HG03432 (cell line): ENCODE data around the gene SH2D6.
"Not testable (repeated sequence)": the region's sequence is repeated elsewhere in the genome, so short reads cannot be mapped to it uniquely, and the experiment has no call there.

Experiments
- ATAC-seq: cut with Tn5 transposase; IDR thresholded peaks from one replicate; pipeline ENCODE4 v1.9.1; 2021; ENCODE audit warnings: mild to moderate bottlenecking, moderate library complexity; ENCODE audit not compliant: unreplicated experiment

The SH2D6 gene

DNA sequence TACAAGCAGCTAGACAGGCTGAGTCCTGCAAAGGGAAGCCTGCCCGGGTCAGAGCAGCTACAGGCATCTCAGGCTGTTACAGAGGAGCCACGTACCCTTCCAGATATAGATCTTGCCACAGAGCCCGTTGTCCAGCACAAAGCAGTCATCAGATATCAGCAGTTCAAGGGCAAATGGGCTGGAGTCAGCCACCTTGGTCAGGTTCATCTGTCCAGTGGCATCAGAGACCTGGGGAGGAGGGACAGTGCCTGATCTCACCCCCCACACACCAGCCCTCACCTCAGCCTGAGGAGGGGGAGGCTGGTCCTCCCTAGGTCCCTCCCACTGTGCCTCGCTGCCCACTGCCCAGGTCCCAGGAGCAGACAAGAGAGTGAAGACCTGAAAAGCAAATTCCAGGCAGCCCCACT lies 20.6 kb upstream of the SH2D6 start:
- no peak for ATAC-seq

DNA sequence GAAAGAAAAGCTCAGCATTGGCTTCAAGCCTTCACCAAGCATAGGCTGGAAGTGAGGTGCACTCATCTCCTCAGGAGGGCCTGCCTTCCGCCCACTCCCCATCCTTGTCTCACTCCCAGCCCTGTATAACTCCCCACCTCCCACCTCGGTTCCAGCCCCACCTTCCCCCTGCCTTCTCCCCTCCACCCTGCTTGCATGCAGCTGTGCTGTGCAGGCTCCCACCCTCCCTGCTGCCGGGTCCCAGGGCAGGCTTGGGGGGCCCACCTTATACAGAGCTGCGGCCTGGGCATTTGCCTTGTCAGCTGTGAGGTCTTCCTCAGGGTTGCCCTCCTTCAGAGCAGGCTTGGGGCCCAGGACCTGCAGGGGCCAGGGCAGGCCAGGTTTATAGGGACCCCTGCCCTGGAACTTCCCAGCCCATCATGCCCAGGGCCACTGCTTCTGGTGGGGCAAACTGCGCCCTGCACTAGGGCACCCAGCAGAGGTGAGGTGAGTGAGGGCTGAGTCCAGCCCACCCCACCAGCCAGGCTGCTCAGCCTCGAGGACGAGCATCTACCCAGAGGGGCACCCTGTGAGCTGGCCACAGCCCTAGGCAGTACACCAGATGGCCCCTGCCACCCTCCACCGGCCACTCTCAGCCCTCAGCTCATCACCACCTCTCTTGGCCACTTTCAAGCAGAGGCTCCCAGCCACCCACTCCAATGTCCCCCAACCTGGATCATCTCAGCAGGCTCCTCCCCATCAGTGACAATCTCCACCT lies 19.9 kb upstream of the SH2D6 start:
- ATAC-seq, result no peak

DNA sequence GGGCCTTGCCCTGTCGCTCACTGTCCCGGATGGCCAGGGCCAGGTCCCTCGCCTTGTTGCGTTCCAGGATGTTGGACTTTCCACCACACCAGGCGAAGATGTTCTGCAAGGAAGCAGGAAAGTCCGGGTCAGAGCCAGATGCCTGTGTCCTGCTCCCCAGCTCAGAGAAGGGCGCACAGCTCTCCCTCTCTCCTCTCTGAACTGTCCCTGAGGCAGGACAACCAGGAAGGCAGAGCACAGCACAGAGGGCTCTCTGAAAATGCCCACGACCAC lies 19.4 kb upstream of the SH2D6 start:
- ATAC-seq, result no peak

DNA sequence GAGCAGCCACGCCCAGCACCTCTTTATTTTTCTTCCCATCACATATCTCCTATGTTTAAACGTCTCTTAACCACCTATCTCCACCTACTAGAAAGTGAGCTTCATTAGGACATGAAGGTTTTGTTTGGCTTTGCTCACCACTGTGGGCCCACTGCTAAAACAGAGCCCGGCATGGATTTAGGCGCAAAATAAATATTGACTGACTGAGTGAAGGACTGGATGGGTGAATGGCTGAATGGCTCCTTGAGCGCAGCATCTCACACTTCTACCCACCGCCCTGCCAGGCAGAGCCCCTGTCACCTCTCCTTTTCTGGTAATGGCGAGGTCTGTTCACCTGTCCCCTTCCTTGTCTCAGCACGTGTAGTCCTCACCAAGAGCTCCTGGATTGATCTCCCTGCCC lies 18.5 kb upstream of the SH2D6 start:
- no peak for ATAC-seq

DNA sequence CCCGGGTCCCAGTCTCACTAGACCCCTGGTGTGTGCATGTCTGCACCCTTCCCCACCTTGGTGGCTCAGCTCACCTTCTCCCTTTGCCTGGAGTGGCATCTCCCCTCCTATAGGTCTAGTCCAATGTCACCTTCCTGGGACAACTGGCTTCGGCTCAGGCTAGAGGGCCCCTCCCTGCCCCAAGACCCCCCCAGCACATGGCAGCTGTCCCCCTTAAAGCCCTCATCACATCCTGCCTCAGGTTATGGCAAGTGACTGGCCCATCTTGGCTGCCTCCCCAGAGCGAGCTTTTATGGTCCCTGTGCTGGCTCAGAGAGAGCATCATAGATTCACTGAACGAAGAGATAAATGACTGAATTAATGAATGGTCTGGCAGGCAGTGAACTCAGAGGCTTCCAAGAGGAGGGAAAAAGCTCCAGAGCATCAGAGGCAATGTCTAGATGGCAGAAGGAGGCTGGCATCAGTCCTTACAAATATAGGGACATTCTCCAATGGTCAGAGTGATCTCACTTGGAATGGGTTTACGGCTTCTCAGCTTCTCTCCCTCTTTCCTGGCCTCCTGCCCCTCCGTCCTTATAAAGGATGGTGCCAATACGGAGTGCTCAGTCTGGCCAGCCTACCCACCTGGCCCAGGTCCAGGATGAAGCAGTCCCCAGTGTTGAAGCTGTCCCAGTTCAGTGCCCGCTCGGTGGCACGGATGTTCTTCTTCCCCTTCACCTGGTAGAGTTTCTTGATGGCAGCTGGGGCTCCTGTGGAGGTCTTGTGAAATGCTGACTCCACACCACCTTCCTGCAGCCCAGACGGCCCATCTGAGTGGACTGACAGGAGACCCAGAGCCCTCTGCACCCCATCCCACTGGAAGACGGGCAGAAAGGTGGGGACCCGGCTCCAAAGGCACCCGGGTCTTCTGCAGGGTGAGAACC lies 17.7 kb upstream of the SH2D6 start:
- ATAC-seq, result no peak

DNA sequence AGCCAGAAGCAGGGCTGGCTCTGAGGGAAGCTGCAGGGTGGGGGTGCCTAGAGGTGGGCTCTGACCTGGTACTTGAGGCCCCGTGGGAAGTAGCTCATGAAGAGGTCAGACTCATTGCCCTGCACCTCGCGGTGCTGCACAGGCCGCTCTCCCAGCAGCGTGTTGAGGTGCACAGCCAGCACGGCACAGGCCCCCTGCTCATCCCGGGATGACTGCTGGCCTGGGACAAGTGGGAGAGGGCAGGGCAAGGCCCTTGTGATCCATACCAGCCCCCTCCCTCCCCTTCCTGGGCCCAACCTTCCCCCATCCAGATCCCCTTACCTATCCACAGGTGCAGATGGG lies 17.1 kb upstream of the SH2D6 start:
- ATAC-seq, result no peak

DNA sequence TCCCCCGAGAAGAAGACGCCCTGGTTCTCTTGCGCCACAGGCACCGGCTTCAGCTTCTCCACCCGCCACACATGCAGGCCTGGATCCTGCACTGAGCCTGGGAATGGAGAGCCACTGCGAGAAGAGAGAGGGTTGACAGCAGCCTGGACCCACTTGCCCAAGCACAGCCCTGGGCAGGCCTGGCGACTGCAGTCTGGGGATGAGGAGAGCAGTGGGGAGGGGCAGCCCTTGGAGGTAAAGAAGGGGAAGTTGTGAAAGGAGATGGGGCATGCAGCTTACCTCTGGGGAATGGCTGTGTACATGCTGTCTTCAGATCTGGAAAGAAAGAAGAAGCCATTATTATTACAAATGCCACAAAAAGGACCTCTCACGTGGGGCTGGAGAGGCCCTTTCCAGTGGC lies 16.7 kb upstream of the SH2D6 start:
- no peak for ATAC-seq

DNA sequence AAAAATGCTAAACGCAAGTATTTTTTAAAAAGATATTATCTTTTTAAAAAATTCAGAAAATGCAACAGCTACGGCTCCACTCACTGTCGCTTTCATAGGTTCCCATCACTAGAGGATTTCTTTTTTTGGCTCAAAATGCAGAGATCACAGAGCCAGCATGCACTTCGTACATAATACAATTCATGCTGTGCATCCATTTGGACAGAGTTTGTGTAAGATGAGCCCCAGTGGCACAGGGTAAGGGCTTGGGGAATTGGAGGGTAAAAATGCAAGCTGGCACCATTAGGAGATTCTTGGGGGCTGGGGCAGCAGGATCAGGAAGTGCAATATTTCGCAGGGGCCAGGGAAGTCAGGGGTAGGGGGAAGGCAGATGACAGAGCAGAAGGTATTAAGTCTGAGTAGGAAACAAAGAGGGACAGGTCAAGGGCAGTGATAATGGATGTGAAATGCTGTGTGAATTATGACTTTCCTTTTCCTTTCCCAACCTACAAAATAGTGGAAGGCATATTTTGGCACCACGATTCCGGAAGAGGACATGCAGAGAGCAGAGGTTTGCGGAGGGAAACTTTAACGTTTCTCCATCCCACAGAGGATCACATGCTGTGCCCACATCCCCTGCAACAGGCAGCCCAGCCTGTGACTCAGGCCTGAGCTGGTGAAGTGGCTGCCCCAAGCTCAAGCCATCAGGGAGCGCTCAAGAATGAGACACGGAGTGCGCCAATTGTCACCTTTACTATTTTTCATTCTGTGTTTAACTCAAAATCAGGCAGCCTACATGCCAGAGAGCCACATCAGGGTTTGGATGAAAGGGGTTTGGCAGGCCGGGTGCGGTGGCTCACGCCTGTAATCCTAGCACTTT lies 13.1 kb upstream of the SH2D6 start:
- peak; percentile 43 for ATAC-seq

DNA sequence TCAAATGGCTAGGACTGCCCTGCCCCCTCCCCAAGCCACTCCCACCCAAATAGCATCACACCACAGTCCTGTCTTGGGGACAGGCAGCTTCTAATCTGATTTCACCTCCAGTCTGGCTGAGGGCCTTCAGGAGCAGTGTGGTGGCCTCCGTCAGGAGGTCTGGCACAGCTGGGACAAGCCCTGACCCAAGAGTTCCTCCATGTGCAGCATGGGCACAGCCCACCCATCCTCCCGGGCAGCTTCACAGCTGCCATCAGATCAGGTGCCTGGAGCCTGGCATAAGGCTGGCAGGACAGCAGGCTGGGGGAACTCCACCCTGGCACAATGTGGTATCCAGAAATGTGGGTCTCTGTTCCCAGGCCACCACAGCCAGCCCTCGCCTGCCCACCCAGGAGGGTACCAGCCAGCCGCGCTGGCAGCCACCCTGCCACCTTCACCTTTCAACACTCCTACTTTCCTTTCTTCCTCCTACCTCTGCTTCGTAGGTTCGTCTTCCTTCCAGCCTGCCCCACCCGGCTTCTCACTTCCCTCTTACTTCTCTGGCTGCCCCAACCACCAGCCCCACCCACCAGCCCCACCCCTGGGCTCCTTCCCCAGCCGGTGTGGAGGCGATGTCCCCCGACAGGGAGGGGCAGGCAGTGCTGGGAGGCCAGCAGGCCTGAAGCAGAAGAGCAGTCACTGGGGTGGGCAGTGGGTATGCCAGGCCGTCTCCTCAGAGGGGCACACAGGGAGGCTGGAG lies 8.5 kb upstream of the SH2D6 start, which contains the start of gene CAPG:
Gene CAPG (minus strand): TSS at position 522 of the 739 bp plus-strand sequence. CDS start 8,221 bp downstream, outside the sequence.
- peak; percentile 74 for ATAC-seq

DNA sequence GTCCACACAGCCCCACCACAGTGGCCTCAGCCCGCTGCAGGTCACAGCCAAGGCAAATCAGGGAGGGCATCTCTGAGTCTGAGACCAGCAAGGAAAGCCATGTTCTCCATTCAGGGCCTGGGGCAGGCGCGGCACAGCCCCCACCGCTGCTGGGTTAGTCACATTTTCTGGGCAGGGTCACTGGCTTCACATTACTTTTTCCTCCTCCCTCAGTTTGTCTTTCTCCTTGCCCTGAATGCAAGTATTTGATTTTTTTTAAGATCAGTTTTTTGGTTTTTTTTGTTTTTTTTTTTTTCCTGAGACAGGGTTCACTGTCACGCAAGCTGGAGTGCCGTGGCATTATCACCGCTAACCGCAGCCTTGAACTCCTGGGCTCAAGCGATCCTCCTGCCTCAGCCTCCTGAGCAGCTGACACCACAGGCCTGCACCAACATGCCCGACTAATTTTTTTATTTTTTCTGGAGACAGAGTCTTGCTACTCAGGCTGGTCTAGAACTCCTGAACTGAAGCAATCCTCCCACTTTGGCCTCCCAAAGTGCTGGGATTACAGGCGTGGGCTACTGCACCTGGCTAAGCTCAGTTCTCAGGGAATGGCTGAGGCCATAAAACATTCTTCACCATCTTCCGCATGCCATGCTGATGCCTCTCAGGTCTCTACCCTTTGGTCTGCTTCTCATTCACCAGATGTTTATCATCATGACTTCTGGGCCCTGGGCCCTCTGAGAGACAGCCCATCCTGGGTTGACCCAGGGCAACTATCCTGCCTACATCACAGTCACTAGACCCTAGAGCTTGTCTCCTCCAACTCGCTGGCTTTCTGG lies 7.7 kb upstream of the SH2D6 start:
- no peak for ATAC-seq

DNA sequence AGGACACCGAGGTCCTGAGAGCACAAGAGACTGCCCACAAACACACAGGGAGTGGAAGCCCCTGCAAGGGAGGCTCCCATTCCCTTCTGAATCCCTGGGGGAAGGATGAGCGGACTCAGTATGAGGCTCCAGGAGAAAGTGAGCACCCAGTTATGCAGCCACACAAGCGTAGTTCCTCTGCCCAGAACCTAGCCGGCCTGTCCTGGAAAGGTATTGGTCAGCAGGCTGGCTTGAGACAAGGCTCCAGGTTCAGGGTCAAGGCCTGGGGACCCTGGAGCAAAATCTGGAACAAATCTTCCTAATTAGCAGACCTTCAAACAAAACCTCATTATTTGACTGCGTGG lies 7.1 kb upstream of the SH2D6 start:
- no peak for ATAC-seq

DNA sequence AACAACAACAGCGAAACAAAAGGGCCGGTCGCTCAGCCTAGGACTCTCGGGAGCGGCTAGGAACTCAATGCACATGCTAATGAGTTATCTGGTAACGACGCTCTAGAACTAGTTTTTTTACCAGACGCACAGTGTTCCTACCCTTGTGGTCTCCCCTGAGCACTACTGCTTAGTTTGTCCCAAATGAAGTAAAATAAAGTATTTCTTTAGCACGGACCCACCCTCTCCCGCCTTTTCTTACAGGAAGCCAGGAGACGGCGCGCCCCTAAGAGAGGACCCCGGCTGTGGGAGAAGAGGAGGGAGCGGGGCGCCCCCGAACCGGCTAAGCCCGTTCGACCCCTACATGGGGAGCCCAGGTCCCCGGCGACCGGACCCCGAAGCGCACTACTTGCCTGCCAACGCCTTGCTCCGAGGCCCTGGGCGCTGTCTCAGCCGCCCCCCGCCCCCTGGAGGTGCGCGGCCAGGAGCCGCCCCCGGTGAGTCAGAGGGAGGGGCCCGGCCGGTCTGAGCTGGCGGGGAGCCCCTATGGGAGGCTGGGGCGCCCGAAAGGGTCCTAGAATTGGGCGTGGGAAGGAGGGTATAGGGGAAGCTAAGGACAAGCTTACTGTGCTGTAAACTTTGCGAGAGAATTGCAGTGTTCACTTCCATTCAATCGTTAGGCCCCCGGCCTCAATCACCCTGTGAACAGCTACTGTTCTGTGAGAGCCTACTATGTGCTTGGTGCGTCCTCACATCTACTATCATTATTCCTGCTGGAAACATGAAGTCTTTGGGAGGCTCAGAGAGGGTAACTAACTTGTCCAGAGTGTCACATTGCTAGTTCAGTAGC lies 4.7 kb upstream of the SH2D6 start:
- ATAC-seq, result no peak

DNA sequence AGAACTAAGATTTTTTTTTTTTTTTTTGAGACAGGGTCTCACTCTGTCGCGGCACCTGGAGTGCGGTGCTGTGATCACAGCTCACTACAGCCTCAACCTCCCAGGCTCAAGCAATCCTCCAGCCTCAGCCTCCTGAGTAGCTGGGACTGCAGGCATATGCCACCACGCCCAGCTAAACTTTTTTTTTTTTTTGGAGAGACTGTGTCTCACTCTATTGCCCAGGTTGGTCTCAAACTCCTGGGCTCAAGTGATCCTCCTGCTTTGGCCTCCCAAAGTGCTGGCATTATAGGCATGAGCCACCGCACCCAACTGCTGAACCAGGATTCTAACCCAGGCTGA lies 4.1 kb upstream of the SH2D6 start:
- not testable (repeated sequence) for ATAC-seq

DNA sequence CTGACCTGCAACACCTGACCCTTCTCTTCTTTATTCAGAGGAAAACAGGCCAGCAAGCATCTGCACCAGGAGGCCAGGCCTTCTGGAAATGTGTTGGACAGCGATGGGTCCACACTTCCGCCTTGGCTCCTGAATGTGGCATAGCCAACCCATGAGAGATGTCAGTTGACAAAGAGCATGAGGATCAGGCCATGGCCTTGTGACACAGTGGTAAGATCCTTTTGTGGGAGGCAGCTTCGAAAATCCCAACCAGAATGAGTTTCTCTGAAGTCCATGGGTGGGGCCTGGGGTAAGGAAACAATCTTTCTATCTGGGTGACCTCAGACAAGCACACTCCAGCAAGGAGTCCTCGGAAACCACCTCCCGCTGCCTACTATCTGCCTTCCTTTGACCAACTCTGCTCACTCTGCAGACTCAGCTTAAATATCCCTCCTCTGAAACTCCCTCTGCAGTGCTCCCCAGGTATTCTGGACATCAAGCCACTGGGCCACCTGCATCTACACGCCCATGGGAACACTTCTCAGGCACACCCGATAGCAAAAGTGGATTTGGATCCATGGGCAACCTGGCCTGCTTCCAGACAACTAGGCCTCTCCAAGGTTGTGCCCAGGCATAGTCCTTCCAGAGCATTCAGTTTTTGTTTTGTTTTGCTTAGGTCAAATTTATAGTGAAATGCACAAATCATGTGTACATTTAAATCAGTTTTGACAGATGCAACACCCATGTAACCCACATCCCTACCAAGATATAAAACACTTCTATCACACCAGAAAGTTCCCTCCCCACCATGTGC lies 3.6 kb upstream of the SH2D6 start:
- ATAC-seq, result no peak

DNA sequence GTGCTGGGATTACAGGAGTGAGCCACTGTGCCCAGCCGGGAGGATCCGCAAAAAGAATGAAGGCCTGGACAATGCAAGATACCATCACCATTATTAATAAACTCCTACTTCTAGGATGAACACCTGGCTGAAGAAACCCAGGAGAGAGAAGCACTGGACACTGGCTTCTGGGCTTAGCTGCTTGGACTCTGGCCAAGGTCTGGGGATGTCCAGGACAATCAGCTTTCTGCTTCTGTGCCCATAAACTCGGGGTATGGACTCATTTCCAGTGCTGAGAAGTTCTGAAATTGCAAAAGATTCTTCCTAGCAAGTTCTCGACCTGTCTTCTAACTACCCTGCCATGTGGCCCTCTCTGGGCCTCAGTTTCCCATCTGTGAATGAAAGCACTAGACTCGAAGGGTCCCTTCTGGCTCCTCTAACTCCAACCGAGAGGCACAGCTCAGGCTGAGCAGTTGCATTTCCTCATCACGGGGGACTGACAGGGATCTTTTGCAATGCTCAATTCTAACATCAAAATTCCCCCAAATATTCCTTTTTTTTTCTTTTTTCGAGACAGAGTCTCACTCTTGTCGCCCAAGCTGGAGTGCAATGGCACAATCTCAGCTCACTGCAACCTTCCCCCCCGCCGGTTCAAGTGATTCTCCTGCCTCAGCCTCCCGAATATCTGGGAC lies 2.4 kb upstream of the SH2D6 start:
- no peak for ATAC-seq

DNA sequence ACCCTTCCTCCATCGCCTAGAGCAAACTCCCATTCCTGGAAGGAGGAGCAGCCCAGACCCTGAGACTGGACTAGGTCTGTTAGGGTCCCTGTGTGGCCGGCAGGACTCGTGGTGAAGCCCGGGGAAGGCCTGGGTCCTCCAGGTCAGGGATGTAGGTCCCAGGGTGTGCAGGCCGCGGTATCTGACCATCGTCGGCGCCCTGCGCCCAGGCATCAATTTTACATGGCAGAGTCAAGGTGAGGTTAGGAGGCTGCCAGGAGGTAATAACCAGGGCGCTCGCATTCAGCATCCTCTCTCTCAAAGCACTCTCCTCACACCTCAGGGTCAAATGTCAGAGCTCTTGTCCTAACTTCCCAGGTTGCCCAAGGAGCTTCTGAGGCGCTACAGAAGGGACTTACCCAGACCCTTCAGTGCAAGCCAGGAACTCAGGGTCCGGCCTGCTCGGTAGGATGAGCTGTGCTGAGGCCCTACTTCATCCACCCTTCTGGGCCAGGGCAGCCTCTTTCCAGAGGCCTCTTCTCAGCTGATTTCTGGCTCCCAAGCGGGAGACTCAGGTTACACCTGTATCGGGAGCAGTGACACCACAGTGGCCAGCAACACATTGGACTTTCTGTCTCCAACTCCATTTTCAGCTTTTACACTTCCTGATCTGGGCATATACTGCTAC lies 628 bp downstream of the SH2D6 start:
- ATAC-seq, result no peak

DNA sequence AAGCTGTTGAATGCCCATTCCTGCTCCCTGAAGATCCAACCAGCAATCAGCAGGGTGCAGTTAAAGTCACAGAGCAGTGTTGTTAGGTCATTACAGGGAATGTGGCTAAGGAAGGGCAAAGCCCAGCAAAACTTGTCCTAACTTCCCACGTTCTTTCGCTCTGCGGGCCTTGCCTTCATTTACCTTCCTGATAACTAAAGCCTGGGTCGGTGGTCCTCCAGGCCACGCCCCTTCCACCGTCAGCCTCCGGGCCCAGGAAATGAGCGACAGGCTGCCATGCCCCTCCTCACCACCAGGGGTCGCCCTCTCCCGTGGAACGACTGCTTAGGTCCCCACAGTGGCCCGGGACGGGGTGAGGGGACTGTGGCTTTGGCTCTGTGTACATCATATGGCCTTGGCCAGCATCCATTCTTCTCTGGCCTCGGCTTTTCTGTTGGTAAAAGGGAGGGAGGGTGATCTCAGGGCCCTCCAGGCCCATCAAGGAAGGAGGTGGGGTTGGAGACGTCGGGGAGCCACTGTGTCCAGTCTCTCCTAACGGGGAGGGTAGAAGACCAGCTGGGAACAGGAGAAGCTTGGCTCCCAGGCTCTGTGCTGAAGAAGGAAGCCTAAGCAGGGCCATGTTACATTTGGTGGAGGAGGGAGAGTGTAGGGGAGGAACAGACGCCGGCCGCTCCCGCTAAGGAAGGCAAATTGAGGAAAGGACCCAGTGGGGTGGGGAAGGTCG lies 2.2 kb downstream of the SH2D6 start:
- peak; percentile 61 for ATAC-seq
